Osteoblast (primary cell): ENCODE measurements around the gene RGMA. TPM values are rescaled to one million over a fixed set of nuclear protein-coding genes. Genes with fewer than 3 reads are reported as not detected.

Experiments used
- DNase-seq: peaks from one replicate; pipeline ENCODE4 v3.0.0; 2011; ENCODE audit warnings: low spot score, mixed read lengths; ENCODE audit not compliant: insufficient read length; ENCODE audit errors: missing footprints
- H2AFZ ChIP-seq: 2 replicates; pipeline ENCODE4 v1.6.0; 2011; ENCODE audit warnings: mild to moderate bottlenecking, low read length
- H3K27ac ChIP-seq: 2 replicates; pipeline ENCODE4 v1.5.1; 2011; ENCODE audit warnings: mild to moderate bottlenecking, low read depth, low read length, moderate library complexity
- H3K27me3 ChIP-seq: 2 replicates; pipeline ENCODE4 v1.6.0; 2012; ENCODE audit warnings: mild to moderate bottlenecking, control low read depth, inconsistent platforms, low read length, moderate library complexity; ENCODE audit not compliant: insufficient read depth
- H3K36me3 ChIP-seq: 2 replicates; pipeline ENCODE4 v1.5.1; 2011; ENCODE audit warnings: mild to moderate bottlenecking, low read length, control low read depth, moderate library complexity; ENCODE audit not compliant: insufficient read depth
- H3K4me1 ChIP-seq: 2 replicates; pipeline ENCODE4 v1.5.1; 2011; ENCODE audit warnings: mild to moderate bottlenecking, low read length, control low read depth, moderate library complexity; ENCODE audit not compliant: insufficient read depth
- H3K4me2 ChIP-seq: 2 replicates; pipeline ENCODE4 v1.6.0; 2011; ENCODE audit warnings: mild to moderate bottlenecking, low read length; ENCODE audit not compliant: insufficient read depth
- H3K4me3 ChIP-seq: fragments of 200-600 bp; sonication (generic); 3 replicates; pipeline ENCODE4 v1.5.1; 2012; ENCODE audit warnings: mild to moderate bottlenecking, low read length, inconsistent platforms; ENCODE audit not compliant: insufficient read depth
- H3K79me2 ChIP-seq: 2 replicates; pipeline ENCODE4 v1.6.0; 2012; ENCODE audit warnings: mild to moderate bottlenecking, low read length, control low read depth, inconsistent platforms; ENCODE audit not compliant: insufficient read depth
- H3K9me3 ChIP-seq: 2 replicates; pipeline ENCODE4 v1.5.1; 2011; ENCODE audit warnings: low read depth, low read length, control low read depth
- H4K20me1 ChIP-seq: 2 replicates; pipeline ENCODE4 v1.6.0; 2012; ENCODE audit warnings: mild to moderate bottlenecking, low read length, control low read depth; ENCODE audit not compliant: insufficient read depth
- CTCF ChIP-seq: IDR thresholded peaks from 2 replicates; pipeline ENCODE4 v1.5.1; 2011; ENCODE audit warnings: mild to moderate bottlenecking, low read depth, low read length, moderate library complexity; ENCODE audit errors: extremely low read depth
- total RNA-seq: library from RNA; depleted of rRNA; stranded (reverse); fragments of >200 nt; gene quantifications from 2 replicates; pipeline ENCODE4 v1.2.3, GENCODE V29; 2012

RGMA gene
- total RNA-seq, 1 donor, result 2.5 TPM

- no peak overlapping the region for H3K4me3 ChIP-seq
- no peak for DNase-seq
- H3K27ac ChIP-seq, result no peak overlapping the region
- H3K4me2 ChIP-seq, result no peak overlapping the region
- H2AFZ ChIP-seq, result no peak overlapping the region
- H3K9me3 ChIP-seq, result no peaks in the 10 kb centered on the region
- H3K27me3 ChIP-seq, result no peaks in the 10 kb centered on the region
- no peaks in the 10 kb centered on the region for H3K36me3 ChIP-seq
- H4K20me1 ChIP-seq, result no peaks in the 10 kb centered on the region
- H3K79me2 ChIP-seq, result no peaks in the 10 kb centered on the region
- no peak for TF ChIP-seq CTCF
- no peaks in the 10 kb centered on the region for H3K4me1 ChIP-seq
These were observed 42.6 kb upstream of the RGMA start for GRCh38 chr15:93131485-93132095.

GRCh38 chr15:93129702-93130488 is 40.9 kb upstream of the RGMA start:
- no peak overlapping the region for H3K4me3 ChIP-seq
- no peaks in the 10 kb centered on the region for H3K27me3 ChIP-seq
- no peak overlapping the region for H2AFZ ChIP-seq
- no peaks in the 10 kb centered on the region for H3K4me1 ChIP-seq
- H3K36me3 ChIP-seq, result no peaks in the 10 kb centered on the region
- no peaks in the 10 kb centered on the region for H3K9me3 ChIP-seq
- H3K79me2 ChIP-seq, result no peaks in the 10 kb centered on the region
- DNase-seq, result no peak
- no peak for TF ChIP-seq CTCF
- no peaks in the 10 kb centered on the region for H4K20me1 ChIP-seq
- H3K4me2 ChIP-seq, result no peak overlapping the region
- no peak overlapping the region for H3K27ac ChIP-seq

- no peaks in the 10 kb centered on the region for H3K36me3 ChIP-seq
- no peaks in the 10 kb centered on the region for H3K4me1 ChIP-seq
- no peaks in the 10 kb centered on the region for H3K27me3 ChIP-seq
- no peak overlapping the region for H3K4me2 ChIP-seq
- H3K27ac ChIP-seq, result no peak overlapping the region
- no peak overlapping the region for H3K4me3 ChIP-seq
- H3K79me2 ChIP-seq, result no peaks in the 10 kb centered on the region
- no peak for TF ChIP-seq CTCF
- DNase-seq, result no peak
- no peaks in the 10 kb centered on the region for H4K20me1 ChIP-seq
- no peaks in the 10 kb centered on the region for H3K9me3 ChIP-seq
- H2AFZ ChIP-seq, result no peak overlapping the region
These were observed 38.3 kb upstream of the RGMA start for GRCh38 chr15:93127286-93127685.

DNA sequence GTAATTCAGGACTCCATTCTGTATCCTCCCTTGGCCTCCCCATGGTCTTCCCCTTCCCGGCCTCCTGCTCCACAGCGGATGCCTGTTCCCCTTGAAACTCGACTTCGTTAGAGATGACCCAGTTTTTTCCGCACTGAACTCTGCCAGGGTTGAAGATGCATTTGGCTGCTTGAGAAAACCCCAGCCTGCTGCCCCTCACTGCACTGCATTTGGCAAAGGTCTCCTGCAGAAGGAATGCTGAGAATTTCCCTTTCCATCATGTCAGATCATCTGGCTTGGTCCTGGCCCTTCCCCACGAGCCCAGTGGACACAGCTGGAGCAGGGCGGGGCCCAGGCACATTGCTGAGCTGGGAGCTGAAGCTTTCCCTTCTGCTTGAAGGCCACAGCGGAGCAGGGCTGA is 37.6 kb upstream of the RGMA start:
- H4K20me1 ChIP-seq, result no peaks in the 10 kb centered on the region
- no peak for DNase-seq
- H3K27me3 ChIP-seq, result no peaks in the 10 kb centered on the region
- H3K9me3 ChIP-seq, result no peaks in the 10 kb centered on the region
- no peak overlapping the region for H2AFZ ChIP-seq
- no peak overlapping the region for H3K4me3 ChIP-seq
- no peak overlapping the region for H3K4me2 ChIP-seq
- no peak overlapping the region for H3K27ac ChIP-seq
- no peak for TF ChIP-seq CTCF
- no peaks in the 10 kb centered on the region for H3K36me3 ChIP-seq
- no peaks in the 10 kb centered on the region for H3K4me1 ChIP-seq
- no peaks in the 10 kb centered on the region for H3K79me2 ChIP-seq
